ENCODE results near the gene MTMR2.

Gene MTMR2

GRCh38 chr11:95790933-95791708 lies 132.8 kb downstream of the MTMR2 start:
- Histone ChIP-seq H3K9ac (ENCODE audit: low read length) (peak overlapping the region; percentile 83), H3K27me3 (ENCODE audit: control insufficient read depth in 1 of 2, insufficient read depth in 2 of 2, low read length in 2 of 2) (no peaks in the 10 kb centered on the region), H3K36me3 (ENCODE audit: insufficient read depth, low read length) (peaks cover under 1% of the 10 kb centered on the region), H3K4me1 (ENCODE audit: insufficient read depth, low read length) (peaks cover 21% of the 10 kb centered on the region), H3K9me3 (ENCODE audit: low read length) (no peaks in the 10 kb centered on the region), H3K4me3 (ENCODE audit: low read depth in 1 of 2, low read length in 2 of 2) (peak overlapping the region; percentile 89 to 100), H3K27ac (ENCODE audit: low read depth, low read length) (peak overlapping the region; percentile 100)

GRCh38 chr11:95790123-95790932 lies 133.6 kb downstream of the MTMR2 start, which contains the start of gene CEP57:
Gene CEP57, plus strand, starts transcription at chr11:95790498. Its CDS starts 201 bp downstream, at chr11:95790699.
- H3K4me1 ChIP-seq (ENCODE audit: insufficient read depth, low read length): peaks cover 21% of the 10 kb centered on the region
- no peaks in the 10 kb centered on the region for H3K27me3 ChIP-seq (ENCODE audit: control insufficient read depth in 1 of 2, insufficient read depth in 2 of 2, low read length in 2 of 2)
- peak within 1 kb of the TSS; percentile 89 to 100 for H3K4me3 ChIP-seq (ENCODE audit: low read depth in 1 of 2, low read length in 2 of 2)
- H3K9me3 ChIP-seq (ENCODE audit: low read length): no peaks in the 10 kb centered on the region
- H3K9ac ChIP-seq (ENCODE audit: low read length): peak within 1 kb of the TSS; percentile 83
- H3K36me3 ChIP-seq (ENCODE audit: insufficient read depth, low read length): peaks cover 8% of the 10 kb centered on the region
- peak within 1 kb of the TSS; percentile 100 for H3K27ac ChIP-seq (ENCODE audit: low read depth, low read length)

DNA sequence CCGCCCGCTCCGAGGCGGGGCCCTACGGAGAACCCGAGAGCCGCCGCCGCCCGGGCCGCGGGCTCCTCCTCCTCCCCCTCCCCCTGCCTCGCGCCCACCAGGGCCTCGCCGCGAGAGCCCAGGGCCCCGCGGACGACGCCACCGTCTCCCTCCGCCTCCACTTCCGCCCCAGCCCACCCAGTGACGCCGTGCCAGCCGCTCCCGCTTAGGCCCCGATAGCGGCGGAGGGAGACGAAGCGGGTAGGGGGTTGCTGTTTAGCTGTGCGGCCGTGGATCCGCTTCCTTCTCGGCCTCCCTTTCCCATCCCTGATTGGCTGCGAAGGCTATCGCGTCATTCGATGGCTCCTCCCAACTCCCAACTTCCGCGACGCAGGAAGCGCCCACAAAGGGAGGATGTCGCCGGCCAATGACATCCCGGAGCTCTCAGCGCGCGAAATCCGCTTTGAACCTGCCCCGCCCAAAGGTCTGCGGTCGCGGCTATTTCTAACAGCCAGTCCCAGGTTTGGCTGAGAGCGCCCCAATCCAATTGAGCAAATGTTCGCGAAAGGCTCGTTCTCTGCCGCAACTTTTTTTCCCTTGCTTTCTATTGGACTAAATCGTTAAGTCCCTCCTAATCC lies 134.3 kb downstream of the MTMR2 start, which contains the start of gene FAM76B:
FAM76B (minus strand) TSS at position 277 of the 617 bp plus-strand sequence. CDS start 304 bp downstream, outside the sequence.
- Histone ChIP-seq H3K27ac (ENCODE audit: low read depth, low read length) (peak within 1 kb of the TSS; percentile 100), H3K36me3 (ENCODE audit: insufficient read depth, low read length) (peaks cover 15% of the 10 kb centered on the region), H3K4me3 (ENCODE audit: low read depth in 1 of 2, low read length in 2 of 2) (peak within 1 kb of the TSS; percentile 89 to 100), H3K4me1 (ENCODE audit: insufficient read depth, low read length) (peaks cover 21% of the 10 kb centered on the region), H3K27me3 (ENCODE audit: control insufficient read depth in 1 of 2, insufficient read depth in 2 of 2, low read length in 2 of 2) (no peaks in the 10 kb centered on the region), H3K9me3 (ENCODE audit: low read length) (no peaks in the 10 kb centered on the region), H3K9ac (ENCODE audit: low read length) (peak within 1 kb of the TSS; percentile 88)

DNA sequence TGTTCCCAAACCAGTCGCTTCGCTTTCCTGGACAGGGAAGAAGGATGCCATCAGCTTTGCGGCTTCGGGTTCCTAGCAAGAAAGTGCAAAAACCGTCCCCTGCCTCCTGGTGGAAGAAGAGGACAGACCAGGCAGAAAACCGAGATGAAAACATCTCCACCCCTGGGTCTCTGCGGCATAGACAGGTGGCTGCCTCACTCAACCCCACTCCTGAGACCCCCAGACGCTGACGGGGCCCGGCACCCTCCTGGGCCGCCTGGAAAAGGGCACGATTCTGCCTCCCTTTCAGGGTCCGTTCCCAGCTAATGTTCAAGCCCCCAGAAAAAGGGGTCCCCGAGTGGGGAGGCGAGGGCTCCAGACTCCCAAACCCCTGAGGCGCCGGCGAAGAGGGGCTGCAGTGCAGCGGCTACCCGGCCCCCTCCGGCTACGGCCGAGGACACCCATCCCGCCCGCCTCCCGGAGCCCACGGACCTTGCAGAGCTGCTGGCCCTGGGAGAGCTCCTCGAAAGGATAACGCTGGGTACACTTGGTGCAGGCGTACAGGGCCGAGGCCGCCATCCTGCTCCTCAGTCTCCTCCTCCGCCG lies 134.9 kb downstream of the MTMR2 start:
- no peaks in the 10 kb centered on the region for H3K9me3 ChIP-seq (ENCODE audit: low read length)
- H3K9ac ChIP-seq (ENCODE audit: low read length): peak overlapping the region; percentile 88
- peak overlapping the region; percentile 100 for H3K27ac ChIP-seq (ENCODE audit: low read depth, low read length)
- H3K27me3 ChIP-seq (ENCODE audit: control insufficient read depth in 1 of 2, insufficient read depth in 2 of 2, low read length in 2 of 2): no peaks in the 10 kb centered on the region
- peak overlapping the region; percentile 89 to 100 for H3K4me3 ChIP-seq (ENCODE audit: low read depth in 1 of 2, low read length in 2 of 2)
- peaks cover 19% of the 10 kb centered on the region for H3K36me3 ChIP-seq (ENCODE audit: insufficient read depth, low read length)
- peaks cover 21% of the 10 kb centered on the region for H3K4me1 ChIP-seq (ENCODE audit: insufficient read depth, low read length)

Data from muscle layer of colon (tissue), 2 donors.